ENCODE results near the gene PRKAG3. TPM values are rescaled to one million over a fixed set of nuclear protein-coding genes. Genes with fewer than 3 reads are reported as not detected.

Gene PRKAG3
- total RNA-seq, 1 donor from 2014 or later, result not detected

GRCh38 chr2:218816561-218817011, 15.0 kb downstream of the PRKAG3 start:
- intact Hi-C loops (cut with micrococcal nuclease), result no loop called here

GRCh38 chr2:218815649-218816048, 16.0 kb downstream of the PRKAG3 start:
- intact Hi-C loops (cut with micrococcal nuclease), result no loop called here

GRCh38 chr2:218815244-218815637, 16.4 kb downstream of the PRKAG3 start:
- intact Hi-C loops (cut with micrococcal nuclease), result no loop called here

GRCh38 chr2:218814540-218815243, 16.9 kb downstream of the PRKAG3 start:
- intact Hi-C loops (cut with micrococcal nuclease), result no loop called here

GRCh38 chr2:218813771-218814460, 17.7 kb downstream of the PRKAG3 start:
- intact Hi-C loops (cut with micrococcal nuclease), result no loop called here

- intact Hi-C loops (cut with micrococcal nuclease), result no loop called here
Observed at GRCh38 chr2:218812861-218813260, 18.7 kb downstream of the PRKAG3 start.

GRCh38 chr2:218812096-218812815, 19.3 kb downstream of the PRKAG3 start:
- intact Hi-C loops (cut with micrococcal nuclease), result no loop called here

- intact Hi-C loops (cut with micrococcal nuclease), result no loop called here
Observed at GRCh38 chr2:218811382-218811781, 20.2 kb downstream of the PRKAG3 start.

GRCh38 chr2:218810256-218810655, 21.3 kb downstream of the PRKAG3 start:
- intact Hi-C loops (cut with micrococcal nuclease), result no loop called here

- intact Hi-C loops (cut with micrococcal nuclease), result no loop called here
Observed at GRCh38 chr2:218809515-218809914, 22.1 kb downstream of the PRKAG3 start.

GRCh38 chr2:218807626-218808025, 24.0 kb downstream of the PRKAG3 start:
- intact Hi-C loops (cut with micrococcal nuclease), result no loop called here

- intact Hi-C loops (cut with micrococcal nuclease), result no loop called here
Observed at GRCh38 chr2:218806346-218806978, 25.1 kb downstream of the PRKAG3 start.

GRCh38 chr2:218805627-218806026, 26.0 kb downstream of the PRKAG3 start:
- intact Hi-C loops (cut with micrococcal nuclease), result no loop called here

- intact Hi-C loops (cut with micrococcal nuclease), result no loop called here
Observed at GRCh38 chr2:218804817-218805216, 26.8 kb downstream of the PRKAG3 start.

GRCh38 chr2:218802386-218802994, 29.1 kb downstream of the PRKAG3 start:
- intact Hi-C loops (cut with micrococcal nuclease), result loop anchor here (1.0 kb wide), 1 partner anchor 45 kb away; no protein-coding TSS in a partner anchor

GRCh38 chr2:218799990-218800389, 31.6 kb downstream of the PRKAG3 start:
- intact Hi-C loops (cut with micrococcal nuclease), result no loop called here

GRCh38 chr2:218798767-218799504, 32.7 kb downstream of the PRKAG3 start:
- intact Hi-C loops (cut with micrococcal nuclease), result no loop called here

GRCh38 chr2:218796691-218797090, 34.9 kb downstream of the PRKAG3 start:
- intact Hi-C loops (cut with micrococcal nuclease), result no loop called here

GRCh38 chr2:218792433-218792832, 39.2 kb downstream of the PRKAG3 start:
- intact Hi-C loops (cut with micrococcal nuclease), result no loop called here

GRCh38 chr2:218788529-218789255, 42.9 kb downstream of the PRKAG3 start:
- intact Hi-C loops (cut with micrococcal nuclease), result no loop called here
